GM19397 (cell line): ENCODE data around the gene VPS37B.

ENCODE experiments used
- ATAC-seq: cut with Tn5 transposase; IDR thresholded peaks from one replicate; pipeline ENCODE4 v1.9.1; 2021; ENCODE audit warnings: mild to moderate bottlenecking, moderate library complexity; ENCODE audit not compliant: unreplicated experiment

VPS37B gene

DNA sequence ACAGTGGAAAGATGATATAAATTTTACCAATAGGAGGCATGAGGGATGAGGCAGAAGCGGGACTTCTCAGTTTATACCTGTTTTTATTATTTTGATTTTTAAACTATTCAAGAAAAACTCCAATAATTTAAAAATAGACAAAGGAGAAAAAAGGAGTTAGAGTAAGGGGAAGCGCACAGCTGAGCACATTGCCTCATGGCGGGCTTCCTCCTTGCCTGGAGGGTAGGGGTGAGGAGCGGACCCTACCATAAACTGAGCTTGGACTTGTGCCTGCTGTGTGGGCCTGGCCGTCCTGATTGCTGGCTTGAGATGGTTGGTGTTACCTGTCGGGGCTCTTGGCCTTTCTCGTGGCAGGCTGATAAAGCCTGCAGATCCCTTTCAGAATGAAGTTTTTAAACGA, 75.8 kb downstream of the VPS37B start:
- ATAC-seq: no peak

GRCh38 chr12:122819209-122819785, 76.6 kb downstream of the VPS37B start:
- no peak for ATAC-seq
